Suppressor macrophage (primary cell): ENCODE measurements around the gene CKS1B.
A peak's percentile ranks its signal among the peaks of the same experiment; 100 is the strongest.

Experiments used
- DNase-seq, 4 experiments: peaks; one replicate each; pipeline ENCODE4 v3.0.0-alpha.2; 2020 to 2022
- total RNA-seq, 17 experiments: gene quantifications; one replicate each; lab custom pipeline; 2026; ENCODE audit warnings: mixed read lengths in 6 of 17, inconsistent platforms in 3 of 17; lab: John Stamatoyannopoulos, UW

Gene CKS1B
- total RNA-seq = 4.8 to 18.9 (median 10.5) reads per million in 17 experiments

GRCh38 chr1:154974102-154974807 lies at the start of gene CKS1B:
TSS of gene CKS1B (plus strand) at chr1:154974681. CDS start at chr1:154974746, 65 bp downstream.
- DNase-seq = peak; percentile 97 to 100 (median 100)

GRCh38 chr1:154925335-154926170 lies 48.9 kb upstream of the CKS1B start:
- DNase-seq = peak; percentile 16 to 49 (median 38)

- no peak for DNase-seq
Measured at GRCh38 chr1:154926201-154926600, 48.3 kb upstream of the CKS1B start.

- DNase-seq = no peak
Measured at GRCh38 chr1:154931940-154932487, 42.5 kb upstream of the CKS1B start.

GRCh38 chr1:154934358-154934948 lies 40.0 kb upstream of the CKS1B start:
- no peak for DNase-seq

- no peak for DNase-seq
Measured at GRCh38 chr1:154935749-154936554, 38.5 kb upstream of the CKS1B start.

GRCh38 chr1:154936555-154937084 lies 37.9 kb upstream of the CKS1B start, which contains the start of gene PMVK:
TSS of gene PMVK (minus strand) at chr1:154936719. CDS start at chr1:154936685, 34 bp downstream.
- peak; percentile 95 to 98 (median 97) for DNase-seq

GRCh38 chr1:154937085-154937987 lies 37.1 kb upstream of the CKS1B start:
- peak; percentile 92 to 96 (median 96) for DNase-seq

GRCh38 chr1:154937988-154938386 lies 36.5 kb upstream of the CKS1B start:
- no peak for DNase-seq

- DNase-seq = peak in 1 of 4 experiments; percentile 42
Measured at GRCh38 chr1:154938604-154939399, 35.7 kb upstream of the CKS1B start.

GRCh38 chr1:154940213-154940560 lies 34.3 kb upstream of the CKS1B start:
- no peak for DNase-seq

GRCh38 chr1:154940651-154941194 lies 33.8 kb upstream of the CKS1B start:
- no peak for DNase-seq

GRCh38 chr1:154941333-154942013 lies 33.0 kb upstream of the CKS1B start:
- DNase-seq = no peak

- DNase-seq = peak; percentile 52 to 70 (median 66)
Measured at GRCh38 chr1:154943649-154944400, 30.7 kb upstream of the CKS1B start.

GRCh38 chr1:154944401-154945159 lies 29.9 kb upstream of the CKS1B start:
- DNase-seq = no peak

GRCh38 chr1:154945160-154945961 lies 29.1 kb upstream of the CKS1B start:
- no peak for DNase-seq
